MCF 10A (cell line): Measurements from ENCODE around the gene ESPN. TPM values are rescaled to one million over a fixed set of nuclear protein-coding genes. Genes with fewer than 3 reads are reported as not detected.

Experiments
- BruUV-seq: library from RNA; stranded (reverse); fragments of 400-500 nt; replicated peaks from 2 replicates; lab custom pipeline; 2021; lab: Mats Ljungman, UMichigan
- CTCF ChIA-PET: fragments of 300-600 bp; sonication (Branson Sonifier 250); formaldehyde crosslinking; extraction: SDS; loops from one replicate; lab custom pipeline; 2021; ENCODE audit warnings: antibody characterized with exemption, inconsistent platforms; lab: Yijun Ruan, JAX
- POLR2A ChIA-PET: fragments of 300-600, 350-650 bp; sonication (Branson Sonifier 250); formaldehyde crosslinking; extraction: SDS; loops from one replicate; lab custom pipeline; 2020; ENCODE audit warnings: antibody characterized with exemption, inconsistent platforms; lab: Yijun Ruan, JAX
- DNase-seq: peaks from one replicate; pipeline ENCODE4 v3.0.0-alpha.2; 2018; ENCODE audit not compliant: unreplicated experiment
- H3K27ac Mint-ChIP-seq: one replicate; pipeline ENCODE4 v1.8.0; 2022; ENCODE audit warnings: mild to moderate bottlenecking, low read depth, mixed read lengths; ENCODE audit not compliant: unreplicated experiment
- H3K27me3 Mint-ChIP-seq: one replicate; pipeline ENCODE4 v1.8.0; 2022; ENCODE audit warnings: mixed read lengths; ENCODE audit not compliant: insufficient read depth, unreplicated experiment
- H3K36me3 Mint-ChIP-seq: one replicate; pipeline ENCODE4 v1.8.0; 2022; ENCODE audit warnings: mild to moderate bottlenecking, moderate library complexity, mixed read lengths; ENCODE audit not compliant: insufficient read depth, unreplicated experiment
- H3K4me1 Mint-ChIP-seq: one replicate; pipeline ENCODE4 v1.8.0; 2022; ENCODE audit warnings: mixed read lengths; ENCODE audit not compliant: insufficient read depth, unreplicated experiment
- H3K4me3 Mint-ChIP-seq: one replicate; pipeline ENCODE4 v1.8.0; 2022; ENCODE audit warnings: mild to moderate bottlenecking, moderate library complexity, mixed read lengths; ENCODE audit not compliant: unreplicated experiment
- H3K9me3 Mint-ChIP-seq: one replicate; pipeline ENCODE4 v1.8.0; 2022; ENCODE audit warnings: mixed read lengths; ENCODE audit not compliant: unreplicated experiment
- intact Hi-C: fragments of 100-400 bp; cut with micrococcal nuclease; formaldehyde crosslinking; loops from 2 replicates; pipeline ENCODE4 v1.14.1; 2022
- microRNA-seq: library from miRNA; unstranded; fragments of <30 nt; microRNA quantifications from one replicate; pipeline ENCODE4 v1.2.0, GENCODE V29; 2022
- total RNA-seq: library from RNA; stranded (reverse); gene quantifications from 2 replicates; pipeline ENCODE4 v1.2.3, GENCODE V29; 2022
- TF ChIP-seq, protein P1 (sequence below): fragments of 200-600 bp; IDR thresholded peaks from one replicate; pipeline ENCODE4 v1.8.0; 2022; ENCODE audit warnings: antibody characterized with exemption, mild to moderate bottlenecking; ENCODE audit not compliant: unreplicated experiment

The ESPN gene
- total RNA-seq, 1 experiment from 2014 or later = 0.68 TPM

- ChIA-PET CTCF (interaction anchor here (0.6 kb wide), 1 partner anchor 109 kb away, joined by 3 read pairs; no protein-coding TSS in a partner anchor), POLR2A (interaction anchor here (0.7 kb wide), 1 partner anchor 11 kb away, joined by 3 read pairs; no protein-coding TSS in a partner anchor)
- TF ChIP-seq, protein P1, sequence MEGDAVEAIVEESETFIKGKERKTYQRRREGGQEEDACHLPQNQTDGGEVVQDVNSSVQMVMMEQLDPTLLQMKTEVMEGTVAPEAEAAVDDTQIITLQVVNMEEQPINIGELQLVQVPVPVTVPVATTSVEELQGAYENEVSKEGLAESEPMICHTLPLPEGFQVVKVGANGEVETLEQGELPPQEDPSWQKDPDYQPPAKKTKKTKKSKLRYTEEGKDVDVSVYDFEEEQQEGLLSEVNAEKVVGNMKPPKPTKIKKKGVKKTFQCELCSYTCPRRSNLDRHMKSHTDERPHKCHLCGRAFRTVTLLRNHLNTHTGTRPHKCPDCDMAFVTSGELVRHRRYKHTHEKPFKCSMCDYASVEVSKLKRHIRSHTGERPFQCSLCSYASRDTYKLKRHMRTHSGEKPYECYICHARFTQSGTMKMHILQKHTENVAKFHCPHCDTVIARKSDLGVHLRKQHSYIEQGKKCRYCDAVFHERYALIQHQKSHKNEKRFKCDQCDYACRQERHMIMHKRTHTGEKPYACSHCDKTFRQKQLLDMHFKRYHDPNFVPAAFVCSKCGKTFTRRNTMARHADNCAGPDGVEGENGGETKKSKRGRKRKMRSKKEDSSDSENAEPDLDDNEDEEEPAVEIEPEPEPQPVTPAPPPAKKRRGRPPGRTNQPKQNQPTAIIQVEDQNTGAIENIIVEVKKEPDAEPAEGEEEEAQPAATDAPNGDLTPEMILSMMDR = no peak
- no peaks in the 10 kb centered on the region for H3K36me3 Mint-ChIP-seq
- no peak for DNase-seq
- H3K27ac Mint-ChIP-seq = no peak overlapping the region
- no peaks in the 10 kb centered on the region for H3K4me1 Mint-ChIP-seq
- intact Hi-C loops = no loop called here
- H3K9me3 Mint-ChIP-seq = no peaks in the 10 kb centered on the region
- BruUV-seq = no TSS peak
- H3K27me3 Mint-ChIP-seq = no peaks in the 10 kb centered on the region
- H3K4me3 Mint-ChIP-seq = no peak overlapping the region
Observed at GRCh38 chr1:6508816-6509189, 84.2 kb downstream of the ESPN start.

DNA sequence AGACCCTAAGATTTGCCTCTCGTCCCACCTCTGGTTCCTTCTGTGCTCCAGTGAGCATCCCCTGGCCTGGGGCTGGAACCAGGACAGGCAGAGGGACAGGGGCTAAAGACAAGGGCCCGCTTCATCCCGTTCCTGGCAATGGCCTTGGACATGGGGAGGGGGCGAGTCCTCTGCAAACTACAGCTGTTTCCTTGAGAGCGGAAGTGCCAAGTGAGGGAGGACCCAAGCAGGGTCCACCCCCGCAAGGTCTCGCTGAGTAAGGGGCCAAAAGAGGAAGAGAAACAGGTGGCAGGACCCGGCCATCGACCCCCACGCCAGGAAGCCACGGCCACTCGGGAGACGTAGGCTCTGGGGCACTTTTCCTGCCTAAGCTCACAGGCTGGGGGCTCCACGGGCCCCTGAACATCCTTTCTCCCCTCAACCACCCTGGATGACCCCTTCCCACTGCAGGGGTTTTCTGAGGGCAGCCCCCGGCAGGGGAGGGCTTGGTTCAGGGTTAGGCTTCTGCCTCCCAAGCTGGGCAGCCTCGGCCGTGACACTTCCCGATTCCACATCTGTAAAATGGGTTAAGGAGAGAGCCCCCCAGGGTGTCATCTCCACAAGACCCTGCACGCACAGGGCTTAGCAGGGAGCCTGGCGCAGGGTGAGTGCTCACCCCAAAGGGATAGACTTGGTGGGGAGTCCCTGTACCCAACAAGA, 84.8 kb downstream of the ESPN start:
- H3K27me3 Mint-ChIP-seq = no peaks in the 10 kb centered on the region
- no peaks in the 10 kb centered on the region for H3K4me1 Mint-ChIP-seq
- POLR2A ChIA-PET = no interaction called here
- intact Hi-C loops = no loop called here
- TF ChIP-seq, protein P1 = no peak
- no peak overlapping the region for H3K4me3 Mint-ChIP-seq
- no peaks in the 10 kb centered on the region for H3K36me3 Mint-ChIP-seq
- H3K9me3 Mint-ChIP-seq = no peaks in the 10 kb centered on the region
- no peak for DNase-seq
- no TSS peak for BruUV-seq
- CTCF ChIA-PET = interaction anchor here (0.6 kb wide), 2 partner anchors 12 to 108 kb away, joined by 3 read pairs; no protein-coding TSS in a partner anchor
- H3K27ac Mint-ChIP-seq = no peak overlapping the region

DNA sequence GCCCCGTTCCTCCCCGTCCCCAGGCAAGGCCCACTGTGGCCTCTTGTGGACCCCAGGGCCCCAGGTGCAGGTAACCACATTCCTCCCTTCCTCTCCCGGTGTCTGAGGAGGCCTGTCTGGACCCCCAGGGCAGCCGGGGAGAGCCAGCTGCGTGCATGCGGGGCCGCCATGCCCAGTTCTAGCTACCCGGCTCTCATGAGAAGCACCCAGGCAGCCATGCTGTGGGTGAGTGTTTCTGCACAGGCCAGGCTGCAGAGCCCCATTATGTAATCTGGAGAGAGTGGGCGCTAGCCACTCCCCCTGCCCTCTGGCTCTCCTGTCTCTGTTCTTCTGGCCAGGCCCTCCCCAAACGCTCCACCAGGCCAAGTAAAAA, 85.3 kb downstream of the ESPN start:
- DNase-seq = no peak
- ChIA-PET CTCF (interaction anchor here (0.6 kb wide), 2 partner anchors 12 to 13 kb away, joined by 3 read pairs; no protein-coding TSS in a partner anchor), POLR2A (interaction anchor here (0.9 kb wide), 1 partner anchor 11 kb away, joined by 3 read pairs; no protein-coding TSS in a partner anchor)
- H3K9me3 Mint-ChIP-seq = no peaks in the 10 kb centered on the region
- TF ChIP-seq, protein P1 = no peak
- no peaks in the 10 kb centered on the region for H3K27me3 Mint-ChIP-seq
- H3K4me1 Mint-ChIP-seq = no peaks in the 10 kb centered on the region
- H3K4me3 Mint-ChIP-seq = no peak overlapping the region
- intact Hi-C loops = no loop called here
- H3K36me3 Mint-ChIP-seq = no peaks in the 10 kb centered on the region
- no TSS peak for BruUV-seq
- H3K27ac Mint-ChIP-seq = no peak overlapping the region

GRCh38 chr1:6510493-6510892, 85.9 kb downstream of the ESPN start:
- Mint-ChIP-seq H3K27ac (no peak overlapping the region), H3K27me3 (no peaks in the 10 kb centered on the region), H3K9me3 (no peaks in the 10 kb centered on the region), H3K36me3 (no peaks in the 10 kb centered on the region), H3K4me1 (no peaks in the 10 kb centered on the region), H3K4me3 (no peak overlapping the region)
- BruUV-seq = no TSS peak
- no peak for DNase-seq
- intact Hi-C loops = no loop called here
- ChIA-PET CTCF (interaction anchor here (0.6 kb wide), 1 partner anchor 12 kb away, joined by 3 read pairs; no protein-coding TSS in a partner anchor), POLR2A (interaction anchor here (0.9 kb wide), 1 partner anchor 11 kb away, joined by 3 read pairs; no protein-coding TSS in a partner anchor)
- TF ChIP-seq, protein P1 = no peak

Small RNAs within 50 kb of the gene (microRNA-seq; reads per million reads assigned to microRNA genes)
- gene MIR4252 = not detected

Other genes starting within 250 kb of the ESPN start
- 0.07 and 0.17 TPM in 2 replicates for gene CHD5, start 244.5 kb upstream of the ESPN start, total RNA-seq
- gene RPL22, start 225.2 kb upstream of the ESPN start, total RNA-seq = 477 and 513 TPM in 2 replicates
- gene RNF207, start 218.7 kb upstream of the ESPN start, total RNA-seq = 6.2 and 12.4 TPM in 2 replicates
- gene ICMT, start 188.8 kb upstream of the ESPN start, total RNA-seq = 26.5 and 28.3 TPM in 2 replicates
- gene HES3, start 180.6 kb upstream of the ESPN start, total RNA-seq = not detected in 2 replicates
- gene GPR153, start 163.7 kb upstream of the ESPN start, total RNA-seq = 4.6 and 5.0 TPM in 2 replicates
- 110 and 117 TPM in 2 replicates for gene ACOT7, start 31.0 kb upstream of the ESPN start, total RNA-seq
- gene HES2, start 4.9 kb upstream of the ESPN start, total RNA-seq = 5.0 and 7.6 TPM in 2 replicates
- gene TNFRSF25, start 41.4 kb downstream of the ESPN start, total RNA-seq = 27.6 and 33.7 TPM in 2 replicates
- 32.3 and 35.9 TPM in 2 replicates for gene PLEKHG5, start 66.9 kb downstream of the ESPN start, total RNA-seq
- gene NOL9, start 129.7 kb downstream of the ESPN start, total RNA-seq = 49.2 and 62.3 TPM in 2 replicates
- not detected in 2 replicates for gene TAS1R1, start 130.5 kb downstream of the ESPN start, total RNA-seq
- gene ZBTB48, start 155.2 kb downstream of the ESPN start, total RNA-seq = 40.6 TPM in 2 replicates
- 14.0 and 19.5 TPM in 2 replicates for gene KLHL21, start 178.1 kb downstream of the ESPN start, total RNA-seq
- 10.3 and 12.7 TPM in 2 replicates for gene PHF13, start 189.0 kb downstream of the ESPN start, total RNA-seq
- gene THAP3, start 200.1 kb downstream of the ESPN start, total RNA-seq = 14.7 and 18.9 TPM in 2 replicates